Psoas muscle (tissue), 8 donors: Measurements from ENCODE around the gene FNBP1. TPM values are rescaled to one million over a fixed set of nuclear protein-coding genes. Genes with fewer than 3 reads are reported as not detected.

ENCODE experiments used
- ATAC-seq, 4 donors: fragments of 200-7000 bp; cut with Tn5 transposase; one replicate each; pipeline ENCODE4 v1.9.1; 2020; ENCODE audit warnings: moderate library complexity in 3 of 4, mild to moderate bottlenecking in 2 of 4
- DNase-seq, 2 donors: peaks; one replicate each; pipeline ENCODE4 v3.0.0-alpha.2; 2020
- H3K27ac ChIP-seq: fragments of 200-600 bp; one replicate; pipeline ENCODE4 v1.8.0; 2022
- H3K27me3 ChIP-seq, 3 donors: fragments of 200-600 bp in 1 of 3; one replicate each; pipeline versions ENCODE4 v1.6.1 to v1.8.0; 2013 to 2022; ENCODE audit warnings: low read length in 2 of 3, mild to moderate bottlenecking in 2 of 3, moderate library complexity in 1 of 3; ENCODE audit not compliant: insufficient read depth in 3 of 3
- H3K36me3 ChIP-seq, 2 donors: fragments of 200-600 bp in 1 of 2; one replicate each; pipeline versions ENCODE4 v1.6.1 to v1.8.0; 2013 to 2022; ENCODE audit warnings: low read depth in 1 of 2, mild to moderate bottlenecking in 1 of 2, moderate library complexity in 1 of 2; ENCODE audit not compliant: insufficient read depth in 1 of 2
- H3K4me1 ChIP-seq: fragments of 200-600 bp; one replicate; pipeline ENCODE4 v1.8.0; 2022
- H3K4me3 ChIP-seq: fragments of 200-600 bp; one replicate; pipeline ENCODE4 v1.8.0; 2022; ENCODE audit warnings: mild to moderate bottlenecking
- H3K9me3 ChIP-seq: fragments of 200-600 bp; one replicate; pipeline ENCODE4 v1.8.0; 2022
- WGBS, 3 donors: extraction: QIAGEN DNeasy Blood & Tissue Kit; methylation state at CpG; one replicate each; pipeline versions ENCODE4 v1.1.6 to v1.1.7; 2013; 5-methylcytosine and 5-hydroxymethylcytosine counted together
- intact Hi-C, 2 donors: fragments of 100-400 bp; cut with DNase I; formaldehyde crosslinking; loops; one replicate each; pipeline versions ENCODE4 v1.11.0 to v1.14.2; 2022
- polyA plus RNA-seq, 3 donors: library from polyadenylated mRNA; stranded (reverse); fragments of 200-250 nt; gene quantifications; one replicate each; pipeline ENCODE4 v1.2.3, GENCODE V29; 2013
- total RNA-seq, 4 donors: library from RNA; stranded (reverse); fragmentation: NEBNext Ultra II Directional in 2 of 4; extraction: Animal tissue kit (Norgen Biotek cat#: 25700) in 2 of 4; gene quantifications; one replicate each; pipeline versions ENCODE4 v1.2.1 to v1.2.4, GENCODE V29; 2021 to 2023
- TF ChIP-seq, protein P1 (sequence below): fragments of 200-600 bp; IDR thresholded peaks from one replicate; pipeline ENCODE4 v1.8.0; 2022; ENCODE audit warnings: antibody characterized with exemption
- donor health status: healthy with polysubstance abuse.
- donor health status: DM: no; HTN: no; CAD: no; lungs with moderate emphysema.
- donor health status: Bipolar disorder and iron deficiency.
- donor health status: healthy.
- donor health status: DM: yes; HTN: yes; CAD: no.
- donor health status: DM: no; HTN: no; CAD: no.
- donor health status: DM: no; HTN: no; CAD: no.
- donor health status: DM: yes; HTN: yes; CAD: no.

Gene FNBP1
- total and polyA plus RNA-seq, 7 donors, result 4.6 to 30.5 (median 27.2) TPM

- Histone ChIP-seq H3K27me3 (no peaks in the 10 kb centered on the region), H3K27ac (no peak overlapping the region), H3K9me3 (no peaks in the 10 kb centered on the region), H3K4me1 (no peaks in the 10 kb centered on the region), H3K4me3 (no peak overlapping the region), H3K36me3 (peaks cover 0 to 69% of the 10 kb centered on the region in 2 donors)
- DNase-seq, result no peak
- TF ChIP-seq, protein P1, sequence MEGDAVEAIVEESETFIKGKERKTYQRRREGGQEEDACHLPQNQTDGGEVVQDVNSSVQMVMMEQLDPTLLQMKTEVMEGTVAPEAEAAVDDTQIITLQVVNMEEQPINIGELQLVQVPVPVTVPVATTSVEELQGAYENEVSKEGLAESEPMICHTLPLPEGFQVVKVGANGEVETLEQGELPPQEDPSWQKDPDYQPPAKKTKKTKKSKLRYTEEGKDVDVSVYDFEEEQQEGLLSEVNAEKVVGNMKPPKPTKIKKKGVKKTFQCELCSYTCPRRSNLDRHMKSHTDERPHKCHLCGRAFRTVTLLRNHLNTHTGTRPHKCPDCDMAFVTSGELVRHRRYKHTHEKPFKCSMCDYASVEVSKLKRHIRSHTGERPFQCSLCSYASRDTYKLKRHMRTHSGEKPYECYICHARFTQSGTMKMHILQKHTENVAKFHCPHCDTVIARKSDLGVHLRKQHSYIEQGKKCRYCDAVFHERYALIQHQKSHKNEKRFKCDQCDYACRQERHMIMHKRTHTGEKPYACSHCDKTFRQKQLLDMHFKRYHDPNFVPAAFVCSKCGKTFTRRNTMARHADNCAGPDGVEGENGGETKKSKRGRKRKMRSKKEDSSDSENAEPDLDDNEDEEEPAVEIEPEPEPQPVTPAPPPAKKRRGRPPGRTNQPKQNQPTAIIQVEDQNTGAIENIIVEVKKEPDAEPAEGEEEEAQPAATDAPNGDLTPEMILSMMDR, result no peak
- WGBS, 3 donors, result 93 to 97% (median 95%) methylated on average over 4 of the region's 4 CpGs
- no peak for ATAC-seq
- intact Hi-C loops, result no loop called here
Observed at GRCh38 chr9:129921905-129922304, 121.1 kb downstream of the FNBP1 start.

- Histone ChIP-seq H3K9me3 (no peaks in the 10 kb centered on the region), H3K4me1 (no peaks in the 10 kb centered on the region), H3K27me3 (no peaks in the 10 kb centered on the region), H3K4me3 (no peak overlapping the region), H3K36me3 (peaks cover 0 to 50% of the 10 kb centered on the region in 2 donors), H3K27ac (no peak overlapping the region)
- no peak for ATAC-seq
- no peak for DNase-seq
- 82 to 89% (median 88%) methylated on average over 3 of the region's 3 CpGs for WGBS, 3 donors
- intact Hi-C loops, result no loop called here
- TF ChIP-seq, protein P1, result no peak
Observed at GRCh38 chr9:129919841-129920240, 123.1 kb downstream of the FNBP1 start.

GRCh38 chr9:129919277-129919676 lies 123.7 kb downstream of the FNBP1 start:
- Histone ChIP-seq H3K36me3 (peaks cover 0 to 44% of the 10 kb centered on the region in 2 donors), H3K27ac (no peak overlapping the region)
- ATAC-seq, result no peak

GRCh38 chr9:129918296-129918950 lies 124.6 kb downstream of the FNBP1 start:
- no peak overlapping the region for H3K4me3 ChIP-seq
- H3K27ac ChIP-seq, result no peak overlapping the region
- intact Hi-C loops, result no loop called here
- WGBS, 3 donors, result 68 to 82% (median 72%) methylated on average over 14 of the region's 14 CpGs
- H3K36me3 ChIP-seq, result peaks cover 0 to 37% of the 10 kb centered on the region in 2 donors
- no peaks in the 10 kb centered on the region for H3K4me1 ChIP-seq
- TF ChIP-seq, protein P1, result no peak
- DNase-seq (no peak), ATAC-seq (no peak)
- H3K27me3 ChIP-seq, result no peaks in the 10 kb centered on the region
- no peaks in the 10 kb centered on the region for H3K9me3 ChIP-seq

More at GRCh38 chr9:129919277-129919676, 123.7 kb downstream of the FNBP1 start:
- Histone ChIP-seq H3K27me3 (no peaks in the 10 kb centered on the region), H3K4me1 (no peaks in the 10 kb centered on the region), H3K4me3 (no peak overlapping the region), H3K9me3 (no peaks in the 10 kb centered on the region)
- WGBS, 3 donors, result 55 to 65% (median 61%) methylated on average over 3 of the region's 3 CpGs
- DNase-seq, result no peak
- TF ChIP-seq, protein P1, result no peak
- intact Hi-C loops, result no loop called here

DNA sequence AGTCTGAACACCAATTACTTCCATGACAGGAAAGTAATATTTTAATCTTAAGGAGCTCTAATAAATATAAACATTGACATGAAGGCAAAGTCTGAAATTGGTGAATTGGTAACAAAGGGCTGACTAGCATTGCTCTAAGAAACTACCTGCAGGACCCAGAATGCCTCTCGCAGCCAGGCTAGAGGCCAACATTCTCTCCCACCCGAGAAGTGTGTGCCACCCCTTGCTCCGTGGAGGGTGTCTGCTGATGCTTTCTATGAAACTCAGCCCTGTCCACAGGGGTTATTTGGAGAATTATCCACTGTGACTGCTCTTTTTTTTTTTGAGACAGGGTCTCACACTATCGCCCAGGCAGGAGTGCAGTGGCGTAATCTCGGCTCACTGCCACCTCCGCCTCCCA lies 126.3 kb downstream of the FNBP1 start:
- TF ChIP-seq, protein P1, result no peak
- no peaks in the 10 kb centered on the region for H3K9me3 ChIP-seq
- ATAC-seq, result no peak
- no peaks in the 10 kb centered on the region for H3K4me1 ChIP-seq
- H3K4me3 ChIP-seq, result no peak overlapping the region
- intact Hi-C loops, result no loop called here
- 93 to 94% (median 94%) methylated on average over 7 of the region's 7 CpGs for WGBS, 3 donors
- peaks cover 0 to 26% of the 10 kb centered on the region in 2 donors for H3K36me3 ChIP-seq
- H3K27me3 ChIP-seq, result no peaks in the 10 kb centered on the region
- no peak for DNase-seq
- H3K27ac ChIP-seq, result no peak overlapping the region
